Calu3 (cell line): ENCODE data around the gene COL4A2. TPM values are rescaled to one million over a fixed set of nuclear protein-coding genes. Genes with fewer than 3 reads are reported as not detected.

Experiments
- BruUV-seq: library from RNA; stranded (reverse); fragments of 400-500 nt; replicated peaks from 2 replicates; lab custom pipeline; 2021; lab: Mats Ljungman, UMichigan
- CTCF ChIA-PET: fragments of 300-600 bp; sonication (Branson Sonifier 250); formaldehyde crosslinking; loops from one replicate; lab custom pipeline; 2022; ENCODE audit warnings: antibody characterized with exemption; lab: Charles Lee
- DNase-seq: peaks from one replicate; pipeline ENCODE4 v3.0.0; 2022
- H3K27ac Mint-ChIP-seq: one replicate; pipeline ENCODE4 v1.8.0; 2022; ENCODE audit warnings: mixed read lengths; ENCODE audit not compliant: unreplicated experiment
- H3K27me3 Mint-ChIP-seq: one replicate; pipeline ENCODE4 v1.8.0; 2022; ENCODE audit warnings: mixed read lengths; ENCODE audit not compliant: unreplicated experiment
- H3K36me3 Mint-ChIP-seq: one replicate; pipeline ENCODE4 v1.8.0; 2022; ENCODE audit warnings: mild to moderate bottlenecking, moderate library complexity, mixed read lengths; ENCODE audit not compliant: insufficient read depth, unreplicated experiment
- H3K4me1 Mint-ChIP-seq: one replicate; pipeline ENCODE4 v1.8.0; 2022; ENCODE audit warnings: mild to moderate bottlenecking, low read depth, mixed read lengths; ENCODE audit not compliant: unreplicated experiment
- H3K4me3 Mint-ChIP-seq: one replicate; pipeline ENCODE4 v1.8.0; 2022; ENCODE audit warnings: mild to moderate bottlenecking, low read depth, moderate library complexity, mixed read lengths; ENCODE audit not compliant: unreplicated experiment
- H3K9me3 Mint-ChIP-seq: one replicate; pipeline ENCODE4 v1.8.0; 2022; ENCODE audit warnings: low read depth, mixed read lengths; ENCODE audit not compliant: unreplicated experiment
- intact Hi-C: fragments of 100-400 bp; cut with micrococcal nuclease; formaldehyde crosslinking; loops from one replicate; pipeline ENCODE4 v1.10.0; 2022; ENCODE audit not compliant: unreplicated experiment
- total RNA-seq: library from RNA; stranded (reverse); gene quantifications from 2 replicates; pipeline ENCODE4 v1.2.3, GENCODE V29; 2022
- TF ChIP-seq, protein P1 (sequence below): fragments of 200-600 bp; IDR thresholded peaks from one replicate; pipeline ENCODE4 v1.8.0; 2022; ENCODE audit warnings: antibody characterized with exemption; ENCODE audit not compliant: unreplicated experiment

The COL4A2 gene
- total RNA-seq, 1 experiment from 2014 or later, result 0.42 TPM

DNA sequence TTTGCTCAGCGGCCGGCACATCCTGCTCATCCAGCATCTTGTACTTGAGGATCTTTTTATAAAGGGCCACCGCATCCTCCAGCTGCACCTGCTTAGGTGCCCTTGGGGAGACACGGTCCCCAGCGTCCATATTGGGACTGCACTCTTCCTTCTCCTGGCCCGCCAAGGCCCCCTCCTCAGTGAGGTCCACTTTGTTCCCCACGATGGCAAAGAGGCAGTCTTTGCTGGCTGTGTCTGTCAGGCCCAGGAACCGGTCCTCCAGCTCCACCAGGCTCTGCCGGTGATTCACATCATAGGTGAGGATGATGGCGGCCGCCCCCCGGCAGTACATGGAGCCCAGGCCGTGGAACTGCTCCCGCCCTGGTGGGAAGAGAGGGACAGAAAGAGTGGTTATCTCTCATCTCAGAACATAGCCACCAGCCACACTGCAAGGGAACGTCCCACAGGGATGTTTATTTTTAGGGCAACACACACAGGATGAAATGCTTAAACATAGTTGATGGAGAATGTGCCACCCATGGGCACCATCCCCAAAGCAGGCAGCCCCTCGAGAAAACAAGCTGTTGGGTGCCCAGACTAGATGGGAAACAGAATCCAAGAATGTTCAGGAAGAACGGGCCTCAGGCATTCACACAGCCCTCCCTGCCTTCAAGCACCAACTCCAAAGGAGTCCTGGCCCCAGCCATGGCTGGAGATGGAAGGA, 216.9 kb downstream of the COL4A2 start:
- intact Hi-C loops, result loop anchor here (1.0 kb wide), 1 partner anchor 35 kb away; no protein-coding TSS in a partner anchor
- DNase-seq, result no peak
- CTCF ChIA-PET, result interaction anchor here (0.6 kb wide), 1 partner anchor 60 kb away, joined by 3 read pairs; no protein-coding TSS in a partner anchor
- Mint-ChIP-seq H3K4me3 (peak overlapping the region; percentile 19), H3K27me3 (no peaks in the 10 kb centered on the region), H3K36me3 (peaks cover 5% of the 10 kb centered on the region), H3K9me3 (no peaks in the 10 kb centered on the region), H3K27ac (no peak overlapping the region), H3K4me1 (peaks cover 8% of the 10 kb centered on the region)
- BruUV-seq, result no TSS peak
- TF ChIP-seq, protein P1, sequence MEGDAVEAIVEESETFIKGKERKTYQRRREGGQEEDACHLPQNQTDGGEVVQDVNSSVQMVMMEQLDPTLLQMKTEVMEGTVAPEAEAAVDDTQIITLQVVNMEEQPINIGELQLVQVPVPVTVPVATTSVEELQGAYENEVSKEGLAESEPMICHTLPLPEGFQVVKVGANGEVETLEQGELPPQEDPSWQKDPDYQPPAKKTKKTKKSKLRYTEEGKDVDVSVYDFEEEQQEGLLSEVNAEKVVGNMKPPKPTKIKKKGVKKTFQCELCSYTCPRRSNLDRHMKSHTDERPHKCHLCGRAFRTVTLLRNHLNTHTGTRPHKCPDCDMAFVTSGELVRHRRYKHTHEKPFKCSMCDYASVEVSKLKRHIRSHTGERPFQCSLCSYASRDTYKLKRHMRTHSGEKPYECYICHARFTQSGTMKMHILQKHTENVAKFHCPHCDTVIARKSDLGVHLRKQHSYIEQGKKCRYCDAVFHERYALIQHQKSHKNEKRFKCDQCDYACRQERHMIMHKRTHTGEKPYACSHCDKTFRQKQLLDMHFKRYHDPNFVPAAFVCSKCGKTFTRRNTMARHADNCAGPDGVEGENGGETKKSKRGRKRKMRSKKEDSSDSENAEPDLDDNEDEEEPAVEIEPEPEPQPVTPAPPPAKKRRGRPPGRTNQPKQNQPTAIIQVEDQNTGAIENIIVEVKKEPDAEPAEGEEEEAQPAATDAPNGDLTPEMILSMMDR, result no peak

DNA sequence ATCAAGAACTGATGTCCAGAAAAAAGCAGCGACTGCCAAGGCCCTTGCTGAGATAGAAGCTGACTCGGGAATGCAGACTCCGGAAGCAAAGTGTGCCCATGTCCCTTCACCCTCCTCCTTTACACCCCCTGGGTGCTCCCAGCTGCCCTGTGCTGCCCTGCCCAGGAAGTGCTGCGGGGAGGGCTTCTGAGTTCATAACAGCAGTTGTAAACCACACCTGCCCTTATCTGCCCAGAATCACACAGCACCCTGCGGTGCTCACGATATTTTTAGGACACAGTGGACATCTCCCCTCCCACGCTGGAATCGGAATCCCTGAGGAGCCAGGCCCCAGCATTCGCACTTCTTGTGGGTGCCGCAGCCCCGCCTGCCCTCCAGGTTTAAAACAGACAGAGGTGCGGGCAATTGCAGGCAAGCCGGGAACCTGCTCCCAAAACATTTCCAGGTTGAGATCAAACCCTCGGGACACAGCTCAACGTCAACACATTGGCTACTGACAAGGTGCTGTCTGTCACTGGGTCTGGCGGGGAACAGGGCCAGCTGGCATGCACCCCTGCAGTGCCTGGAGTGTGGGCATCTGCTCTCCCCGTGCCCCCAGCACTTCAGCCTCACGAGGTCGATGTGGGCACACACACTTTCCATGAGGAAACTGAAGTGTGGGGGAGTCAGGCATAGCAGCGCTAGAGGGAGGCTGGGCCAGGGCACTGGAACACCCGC, 217.6 kb downstream of the COL4A2 start:
- peak; percentile 28 for DNase-seq
- H3K9me3 Mint-ChIP-seq, result no peaks in the 10 kb centered on the region
- BruUV-seq, result no TSS peak
- CTCF ChIA-PET, result interaction anchor here (0.6 kb wide), 1 partner anchor 59 kb away, joined by 3 read pairs; no protein-coding TSS in a partner anchor
- no peaks in the 10 kb centered on the region for H3K27me3 Mint-ChIP-seq
- peak overlapping the region; percentile 19 for H3K4me3 Mint-ChIP-seq
- peaks cover 8% of the 10 kb centered on the region for H3K4me1 Mint-ChIP-seq
- H3K36me3 Mint-ChIP-seq, result peaks cover 5% of the 10 kb centered on the region
- no peak overlapping the region for H3K27ac Mint-ChIP-seq
- TF ChIP-seq, protein P1, result no peak
- intact Hi-C loops, result no loop called here

DNA sequence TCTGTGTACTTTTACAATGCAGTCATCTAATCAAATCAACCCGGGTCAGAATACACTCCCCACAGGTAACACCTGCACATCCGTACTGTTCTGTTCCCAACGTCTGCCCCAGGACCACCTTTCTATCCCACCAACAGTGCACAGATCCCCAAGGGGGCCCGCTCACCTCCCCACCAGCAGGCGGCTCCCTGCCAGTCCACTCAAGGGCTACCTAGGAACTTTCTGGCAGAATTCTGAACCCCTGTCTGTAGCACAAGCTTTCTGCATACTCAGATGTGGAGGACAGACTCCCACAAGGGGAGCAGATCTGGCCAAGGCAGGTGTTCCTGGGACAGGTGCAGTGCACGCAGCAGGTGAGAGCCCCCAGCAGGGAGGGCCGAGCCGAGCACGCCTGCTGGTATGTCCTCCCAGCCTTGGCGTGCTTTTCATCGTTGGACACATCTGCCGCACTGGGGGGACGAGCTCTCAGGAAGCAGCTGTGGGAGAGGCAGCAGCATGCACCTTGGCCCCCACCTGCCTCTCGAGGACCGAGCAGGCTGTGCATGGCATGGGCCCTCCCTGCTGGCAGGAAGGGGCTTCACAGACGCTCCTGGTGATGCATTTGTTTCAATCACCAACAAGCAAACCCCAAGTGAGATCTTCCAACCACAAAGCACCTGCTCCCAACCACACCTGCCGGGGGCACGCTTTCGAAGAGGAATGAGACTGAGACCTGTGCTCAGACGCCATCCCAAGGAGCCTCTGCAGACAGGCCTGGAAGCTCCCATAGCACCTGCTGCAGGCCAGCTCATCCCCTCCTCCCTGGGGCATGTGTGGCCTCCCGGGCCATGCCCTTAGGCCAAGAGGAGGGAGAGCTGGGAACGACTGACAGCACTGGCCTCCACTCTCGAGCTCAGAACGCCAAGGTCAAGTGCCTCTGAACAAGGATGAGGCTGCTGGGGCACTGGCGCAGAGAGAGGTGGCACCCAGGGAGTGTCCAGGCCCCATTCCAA, 218.5 kb downstream of the COL4A2 start:
- Mint-ChIP-seq H3K4me1 (peaks cover 8% of the 10 kb centered on the region), H3K4me3 (peak overlapping the region; percentile 19), H3K36me3 (peaks cover 5% of the 10 kb centered on the region), H3K9me3 (no peaks in the 10 kb centered on the region), H3K27ac (no peak overlapping the region), H3K27me3 (no peaks in the 10 kb centered on the region)
- no TSS peak for BruUV-seq
- CTCF ChIA-PET, result no interaction called here
- no peak for DNase-seq
- TF ChIP-seq, protein P1, result no peak
- intact Hi-C loops, result loop anchor here (2.0 kb wide), 1 partner anchor 69 kb away; no protein-coding TSS in a partner anchor

DNA sequence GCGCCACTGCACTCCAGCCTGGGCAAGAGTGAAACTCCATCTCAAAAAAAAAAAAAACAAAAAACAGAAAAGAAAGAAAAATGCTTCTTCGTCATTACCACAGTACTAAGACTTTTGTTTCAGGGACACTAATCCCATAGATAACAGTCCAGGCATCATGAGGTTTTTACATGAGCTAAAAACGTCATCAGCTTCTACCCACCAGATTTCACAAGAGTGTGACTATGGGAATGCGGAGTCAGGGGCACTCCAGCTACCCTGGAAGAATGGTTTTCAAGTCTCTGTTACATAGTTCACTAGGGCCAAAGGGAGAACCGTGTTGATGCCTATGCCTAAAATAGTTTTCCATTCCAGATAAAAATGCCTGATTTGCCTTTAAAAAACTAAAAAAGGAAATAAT, 221.3 kb downstream of the COL4A2 start:
- TF ChIP-seq, protein P1, result no peak
- BruUV-seq, result no TSS peak
- Mint-ChIP-seq H3K4me3 (no peak overlapping the region), H3K4me1 (peaks cover 8% of the 10 kb centered on the region), H3K36me3 (peaks cover 5% of the 10 kb centered on the region), H3K27ac (no peak overlapping the region), H3K27me3 (no peaks in the 10 kb centered on the region), H3K9me3 (no peaks in the 10 kb centered on the region)
- CTCF ChIA-PET, result interaction anchor here (0.7 to 1.5 kb wide), 2 partner anchors 21 to 107 kb away, joined by 3 to 7 read pairs; no protein-coding TSS in a partner anchor
- intact Hi-C loops, result no loop called here
- DNase-seq, result no peak
